Esophagus squamous epithelium (tissue), 5 donors: ENCODE data around the gene DUSP5. TPM values are rescaled to one million over a fixed set of nuclear protein-coding genes. Genes with fewer than 3 reads are reported as not detected.

ENCODE experiments used
- DNase-seq: peaks from one replicate; lab custom pipeline; 2025; lab: John Stamatoyannopoulos, UW
- H3K27ac ChIP-seq, 4 donors: fragments of 200-600 bp; sonication (generic); one replicate each; pipeline ENCODE4 v1.5.1; 2016 to 2019; ENCODE audit warnings: mild to moderate bottlenecking in 1 of 4
- H3K27me3 ChIP-seq, 4 donors: fragments of 200-600 bp; sonication (generic); 1 replicate in 3 of 4; 2 replicates in 1 of 4; pipeline versions ENCODE4 v1.5.1 to v1.6.0; 2017 to 2021; ENCODE audit warnings: antibody characterized with exemption in 1 of 4
- H3K36me3 ChIP-seq, 3 donors: fragments of 200-600 bp; sonication (generic); one replicate each; pipeline ENCODE4 v1.5.1; 2016 to 2019
- H3K4me1 ChIP-seq, 3 donors: fragments of 200-600 bp; sonication (generic); one replicate each; pipeline ENCODE4 v1.5.1; 2017 to 2019
- H3K4me3 ChIP-seq, 4 donors: fragments of 200-600 bp; sonication (generic); 1 replicate in 3 of 4; 2 replicates in 1 of 4; pipeline ENCODE4 v1.5.1; 2016 to 2019; ENCODE audit warnings: mild to moderate bottlenecking in 2 of 4, moderate library complexity in 1 of 4
- H3K9me3 ChIP-seq, 3 donors: fragments of 200-600 bp; sonication (generic); one replicate each; pipeline ENCODE4 v1.5.1; 2016 to 2019
- CTCF ChIP-seq, 6 experiments: fragments of 450-650 bp in 4 of 6; fragments of 200-600 bp in 2 of 6; sonication (generic) in 2 of 6; IDR thresholded peaks; one replicate each; pipeline ENCODE4 v1.5.1; 2016 to 2019; ENCODE audit warnings: antibody characterized with exemption in 6 of 6, mild to moderate bottlenecking in 4 of 6, moderate library complexity in 4 of 6
- POLR2A ChIP-seq, 4 donors: fragments of 450-650 bp; IDR thresholded peaks; one replicate each; pipeline ENCODE4 v1.6.1; 2017; ENCODE audit warnings: antibody characterized with exemption in 4 of 4, mild to moderate bottlenecking in 4 of 4, moderate library complexity in 3 of 4
- WGBS, 2 donors: methylation state at CpG; one replicate each; pipeline ENCODE4 v1.1.5; 2018; 5-methylcytosine and 5-hydroxymethylcytosine counted together
- intact Hi-C: fragments of 100-400 bp; cut with DNase I; formaldehyde crosslinking; loops from one replicate; pipeline ENCODE4 v1.15.0; 2022
- total RNA-seq, 4 donors: library from RNA; depleted of rRNA; stranded (reverse); fragments of >200 nt; gene quantifications; one replicate each; pipeline ENCODE4 v1.1.0, GENCODE V29; 2016
- donor health status: DM: yes; HTN: yes; CAD: no.

Gene DUSP5
- total RNA-seq, 4 donors from 2014 or later = 15.0 to 60.6 (median 47.9) TPM

DNA sequence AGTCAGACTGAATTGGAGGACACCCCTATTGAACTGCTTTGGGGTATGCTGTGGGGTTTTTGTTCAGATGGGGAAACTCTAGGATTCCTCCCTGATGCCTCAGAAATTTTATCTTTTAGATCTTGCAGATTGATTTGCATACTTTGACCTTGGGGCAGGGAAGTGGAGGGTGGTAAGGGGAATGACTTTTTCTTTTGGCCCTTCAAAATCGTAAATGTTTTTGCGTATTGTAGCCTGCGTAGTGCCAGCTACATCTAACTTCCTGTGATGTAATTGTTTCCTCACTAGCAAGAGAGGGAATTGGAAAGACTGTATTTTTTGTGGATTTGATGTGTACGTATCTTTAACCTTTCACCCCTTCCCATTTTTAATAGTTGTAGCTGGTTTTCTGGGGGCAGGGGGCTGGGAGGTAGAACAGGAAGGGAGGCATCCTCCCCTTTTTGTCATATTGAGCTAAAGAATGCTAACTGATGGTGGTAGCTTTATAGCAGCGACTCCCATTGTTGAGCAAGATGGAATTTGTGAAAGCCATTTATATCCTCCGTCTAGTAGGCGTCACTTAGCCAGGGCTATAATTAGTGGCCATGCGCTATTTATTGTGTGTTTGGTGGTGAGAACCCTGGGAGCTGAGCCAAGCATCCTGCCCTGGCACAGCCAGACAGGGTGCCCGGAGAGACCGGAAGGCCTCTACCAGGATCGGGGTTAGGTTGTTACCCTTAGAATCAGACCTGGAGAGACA is 11.3 kb downstream of the DUSP5 start:
- WGBS, 2 donors = 52 to 74% methylated on average over 9 to 11 of the region's 11 CpGs
- intact Hi-C loops = no loop called here
- DNase-seq = no peak
- H3K27me3 ChIP-seq = no peaks in the 10 kb centered on the region
- TF ChIP-seq POLR2A (IDR thresholded peaks at IDR 0.05) (no peak), CTCF (IDR thresholded peaks at IDR 0.05) (no peak)
- H3K4me1 ChIP-seq = peaks cover 8 to 49% (median 17%) of the 10 kb centered on the region in 3 donors
- peaks cover 8 to 64% (median 9%) of the 10 kb centered on the region in 3 donors for H3K36me3 ChIP-seq
- no peaks in the 10 kb centered on the region for H3K9me3 ChIP-seq
- H3K4me3 ChIP-seq = no peak overlapping the region
- H3K27ac ChIP-seq = peak overlapping the region in 2 of 4 donors; percentile 1 to 5

DNA sequence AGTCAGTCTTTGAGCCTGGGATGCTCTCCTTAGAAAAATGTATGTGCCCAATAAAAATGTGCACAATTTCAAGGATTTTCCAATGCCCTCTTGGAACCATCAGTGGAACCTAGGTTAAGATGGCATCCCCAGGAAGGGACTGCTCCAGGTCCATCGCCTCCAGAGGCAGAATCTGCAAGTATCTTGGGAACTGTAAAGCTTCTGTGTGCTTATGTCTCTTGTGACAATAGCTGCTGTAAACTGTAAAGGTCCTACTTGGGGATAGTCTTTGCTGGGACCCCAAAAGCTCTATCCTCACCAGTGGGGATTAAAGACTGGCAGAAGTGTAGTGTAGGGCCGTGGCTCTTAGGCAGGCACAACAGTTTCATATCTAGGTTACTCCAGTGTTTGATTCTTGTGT is 11.9 kb downstream of the DUSP5 start:
- H3K27ac ChIP-seq = no peak overlapping the region
- no peak overlapping the region for H3K4me3 ChIP-seq
- WGBS, 2 donors = 95% methylated on average over 2 of the region's 2 CpGs; no CpG with 5 or more reads in 1 of the 2 donors
- H3K4me1 ChIP-seq = peaks cover 3 to 43% (median 11%) of the 10 kb centered on the region in 3 donors
- intact Hi-C loops = no loop called here
- H3K9me3 ChIP-seq = no peaks in the 10 kb centered on the region
- H3K36me3 ChIP-seq = peaks cover 8 to 64% (median 9%) of the 10 kb centered on the region in 3 donors
- no peak for DNase-seq
- no peak for TF ChIP-seq POLR2A (IDR thresholded peaks at IDR 0.05)
- TF ChIP-seq CTCF (IDR thresholded peaks at IDR 0.05) = no peak
- H3K27me3 ChIP-seq = no peaks in the 10 kb centered on the region

DNA sequence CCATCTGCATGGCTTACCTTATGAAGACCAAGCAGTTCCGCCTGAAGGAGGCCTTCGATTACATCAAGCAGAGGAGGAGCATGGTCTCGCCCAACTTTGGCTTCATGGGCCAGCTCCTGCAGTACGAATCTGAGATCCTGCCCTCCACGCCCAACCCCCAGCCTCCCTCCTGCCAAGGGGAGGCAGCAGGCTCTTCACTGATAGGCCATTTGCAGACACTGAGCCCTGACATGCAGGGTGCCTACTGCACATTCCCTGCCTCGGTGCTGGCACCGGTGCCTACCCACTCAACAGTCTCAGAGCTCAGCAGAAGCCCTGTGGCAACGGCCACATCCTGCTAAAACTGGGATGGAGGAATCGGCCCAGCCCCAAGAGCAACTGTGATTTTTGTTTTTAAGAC is 12.4 kb downstream of the DUSP5 start:
- Histone ChIP-seq H3K4me3 (no peak overlapping the region), H3K27me3 (no peaks in the 10 kb centered on the region), H3K4me1 (peaks cover 0 to 38% (median 6%) of the 10 kb centered on the region in 3 donors), H3K27ac (no peak overlapping the region), H3K9me3 (no peaks in the 10 kb centered on the region), H3K36me3 (peaks cover 8 to 64% (median 9%) of the 10 kb centered on the region in 3 donors)
- intact Hi-C loops = no loop called here
- TF ChIP-seq CTCF (IDR thresholded peaks at IDR 0.05) (no peak), POLR2A (IDR thresholded peaks at IDR 0.05) (no peak)
- no peak for DNase-seq
- 93 to 96% methylated on average over 4 to 9 of the region's 9 CpGs for WGBS, 2 donors

GRCh38 chr10:110510730-110511129 is 13.0 kb downstream of the DUSP5 start:
- peaks cover 0 to 33% (median 6%) of the 10 kb centered on the region in 3 donors for H3K4me1 ChIP-seq
- WGBS, 2 donors = 90 to 94% methylated on average over 3 of the region's 3 CpGs
- no peak for TF ChIP-seq CTCF (IDR thresholded peaks at IDR 0.05)
- TF ChIP-seq POLR2A (IDR thresholded peaks at IDR 0.05) = no peak
- no peak for DNase-seq
- H3K36me3 ChIP-seq = peaks cover 8 to 68% (median 9%) of the 10 kb centered on the region in 3 donors
- H3K27ac ChIP-seq = no peak overlapping the region
- intact Hi-C loops = no loop called here
- no peaks in the 10 kb centered on the region for H3K9me3 ChIP-seq
- H3K4me3 ChIP-seq = no peak overlapping the region
- no peaks in the 10 kb centered on the region for H3K27me3 ChIP-seq

GRCh38 chr10:110511734-110512449 is 14.2 kb downstream of the DUSP5 start:
- Histone ChIP-seq H3K9me3 (no peaks in the 10 kb centered on the region), H3K4me1 (peaks cover 0 to 21% (median 6%) of the 10 kb centered on the region in 3 donors), H3K4me3 (no peak overlapping the region), H3K27me3 (no peaks in the 10 kb centered on the region), H3K36me3 (peaks cover 8 to 59% (median 9%) of the 10 kb centered on the region in 3 donors), H3K27ac (peak overlapping the region in 2 of 4 donors; percentile 7 to 26)
- TF ChIP-seq POLR2A (IDR thresholded peaks at IDR 0.05) (no peak), CTCF (IDR thresholded peaks at IDR 0.05) (no peak)
- DNase-seq = no peak
- 27 to 63% methylated on average over 3 to 6 of the region's 6 CpGs for WGBS, 2 donors
- intact Hi-C loops = no loop called here
